ENCODE measurements around the gene GLT8D2.

The GLT8D2 gene

GRCh38 chr12:104000807-104001434, 49.1 kb downstream of the GLT8D2 start:
- no peak for DNase-seq (ENCODE audit: low read depth in 2 of 2)

- DNase-seq (ENCODE audit: low read depth in 2 of 2), result no peak
Measured at GRCh38 chr12:103998976-103999375, 51.0 kb downstream of the GLT8D2 start.

GRCh38 chr12:103997286-103997900, 52.6 kb downstream of the GLT8D2 start:
- DNase-seq (ENCODE audit: low read depth in 2 of 2), result no peak

GRCh38 chr12:103996595-103996994, 53.4 kb downstream of the GLT8D2 start:
- DNase-seq (ENCODE audit: low read depth in 2 of 2), result no peak

DNA sequence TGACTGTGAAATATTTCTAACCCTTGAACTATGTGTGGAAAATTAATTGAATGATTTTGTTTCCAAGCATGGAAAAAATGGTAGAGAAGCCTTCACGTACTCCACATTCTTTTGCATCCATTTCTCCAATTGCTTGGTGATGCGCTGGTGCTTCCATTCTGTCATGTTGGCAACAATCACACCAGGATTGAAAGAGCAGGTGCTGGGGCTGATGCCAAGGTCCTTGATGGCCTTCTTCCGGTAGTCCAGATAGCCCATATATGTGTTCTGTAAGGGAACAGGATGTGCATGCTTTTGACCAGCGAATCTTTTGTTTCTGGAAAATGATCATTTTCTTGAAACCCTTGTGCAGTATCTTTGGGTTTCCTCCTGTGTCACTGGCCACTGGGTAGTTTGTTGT, 55.8 kb downstream of the GLT8D2 start:
- no peak for DNase-seq (ENCODE audit: low read depth in 2 of 2)

DNA sequence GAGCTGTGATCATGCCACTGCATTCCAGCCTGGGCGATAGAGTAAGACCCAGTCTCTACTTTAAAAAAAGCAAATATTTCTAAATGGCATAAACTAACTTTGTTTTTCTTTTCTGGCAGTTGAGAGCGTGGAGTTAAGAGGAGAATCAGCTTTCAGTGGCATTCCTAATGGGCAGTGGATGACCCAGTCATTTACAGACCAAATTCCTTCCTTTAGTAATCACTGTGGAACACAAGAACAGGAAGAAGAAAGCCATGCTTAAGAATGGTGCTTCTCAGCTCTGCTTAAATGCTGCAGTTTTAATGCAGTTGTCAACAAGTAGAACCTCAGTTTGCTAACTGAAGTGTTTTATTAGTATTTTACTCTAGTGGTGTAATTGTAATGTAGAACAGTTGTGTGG, 63.2 kb downstream of the GLT8D2 start:
- no peak for DNase-seq (ENCODE audit: low read depth in 2 of 2)

DNA sequence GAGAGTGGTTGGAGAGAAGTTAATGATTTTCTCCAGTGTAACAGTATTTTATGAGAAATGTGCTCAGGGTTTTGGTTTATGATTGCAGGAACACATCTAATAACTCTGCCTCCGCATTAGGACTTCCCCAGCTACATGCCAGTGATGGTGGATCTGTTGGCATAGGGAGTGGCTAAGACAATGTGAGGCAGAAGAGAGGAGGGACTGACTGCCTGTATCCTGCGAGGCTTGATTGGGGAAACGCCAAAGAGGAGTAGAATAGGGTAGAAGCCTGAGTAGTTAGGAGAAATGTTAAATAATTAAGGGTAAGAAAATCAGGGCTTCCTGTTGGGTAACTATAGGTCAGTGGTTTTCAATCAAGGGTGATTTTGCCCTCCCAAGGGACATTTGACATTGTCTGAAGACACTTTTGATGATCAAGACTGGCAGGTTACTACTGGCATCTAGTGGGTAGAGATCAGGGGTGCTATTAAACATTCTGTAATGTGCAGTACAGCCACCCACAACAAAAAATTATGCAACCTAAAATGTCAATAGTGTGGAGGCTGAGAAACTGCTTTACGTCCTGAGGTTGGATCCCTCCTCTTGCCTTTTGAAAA, 71.5 kb downstream of the GLT8D2 start:
- DNase-seq (ENCODE audit: low read depth in 2 of 2), result no peak

GRCh38 chr12:103975368-103975767, 74.6 kb downstream of the GLT8D2 start:
- DNase-seq (ENCODE audit: low read depth in 2 of 2), result no peak

GRCh38 chr12:103973909-103974308, 76.1 kb downstream of the GLT8D2 start:
- no peak for DNase-seq (ENCODE audit: low read depth in 2 of 2)

- DNase-seq (ENCODE audit: low read depth in 2 of 2), result no peak
Measured at GRCh38 chr12:103969391-103969790, 80.6 kb downstream of the GLT8D2 start.

DNA sequence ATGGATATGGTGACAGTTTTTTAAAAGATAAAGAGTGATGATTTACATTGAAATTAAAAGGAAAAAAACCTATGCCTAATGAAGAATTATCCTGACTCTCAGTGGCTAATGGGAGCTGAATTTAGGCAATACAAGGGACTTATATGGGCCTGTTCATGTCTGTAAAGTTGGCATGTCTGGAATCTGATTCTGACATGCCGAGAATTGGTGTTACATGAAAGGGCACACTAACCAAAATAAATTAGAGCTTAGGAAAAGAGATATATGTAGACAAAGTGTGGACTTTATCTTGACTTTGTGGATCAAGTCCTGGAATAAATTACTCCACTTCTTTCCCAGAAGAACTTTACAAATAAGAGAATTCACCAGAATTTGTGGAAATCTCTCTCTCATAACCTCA, 83.3 kb downstream of the GLT8D2 start:
- no peak for DNase-seq (ENCODE audit: low read depth in 2 of 2)

DNA sequence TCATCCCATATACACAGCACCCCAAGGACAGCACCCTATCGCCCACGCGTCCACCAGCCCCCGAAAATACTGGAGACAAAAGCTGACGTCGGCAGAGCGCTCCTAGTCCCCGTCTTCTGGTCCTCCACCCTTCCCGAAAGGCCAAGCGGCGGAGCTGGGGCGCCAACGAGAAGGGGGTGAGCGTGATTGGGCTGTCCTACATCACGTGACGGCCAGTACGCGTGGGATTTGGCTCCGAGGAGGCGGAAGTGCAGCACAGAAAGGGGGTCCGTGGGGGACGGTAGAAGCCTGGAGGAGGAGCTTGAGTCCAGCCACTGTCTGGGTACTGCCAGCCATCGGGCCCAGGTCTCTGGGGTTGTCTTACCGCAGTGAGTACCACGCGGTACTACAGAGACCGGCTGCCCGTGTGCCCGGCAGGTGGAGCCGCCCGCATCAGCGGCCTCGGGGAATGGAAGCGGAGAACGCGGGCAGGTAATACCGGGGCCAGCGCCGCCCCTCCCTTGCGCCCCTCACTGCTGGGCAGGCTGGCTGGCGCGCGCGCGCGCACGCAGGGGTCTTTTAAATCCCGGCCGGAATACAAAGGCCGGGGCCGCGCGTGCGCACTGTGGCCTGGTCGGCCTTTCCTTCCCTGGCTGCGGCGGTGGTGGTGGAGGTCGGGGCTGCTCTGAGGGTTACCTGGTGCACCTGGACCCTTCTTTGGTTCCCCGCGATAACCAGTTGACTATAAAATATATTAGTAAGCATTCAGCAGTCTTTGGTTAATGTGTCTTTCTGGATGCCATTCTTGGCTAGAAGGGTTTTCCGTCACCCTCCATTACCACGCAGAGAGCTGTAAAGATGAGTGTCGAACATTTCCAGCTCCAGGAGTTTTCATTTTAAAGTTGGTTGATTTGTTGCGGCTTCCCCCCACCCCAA, 84.1 kb downstream of the GLT8D2 start, which contains the start of gene TDG:
TSS of gene TDG (plus strand) at position 283 of the 915 bp plus-strand sequence. CDS start at position 449, 166 bp downstream.
- peak; percentile 90 to 92 for DNase-seq (ENCODE audit: low read depth in 2 of 2)

- no peak for DNase-seq (ENCODE audit: low read depth in 2 of 2)
Measured at GRCh38 chr12:103965255-103965589, 84.8 kb downstream of the GLT8D2 start.

- no peak for DNase-seq (ENCODE audit: low read depth in 2 of 2)
Measured at GRCh38 chr12:103964805-103965204, 85.2 kb downstream of the GLT8D2 start.

DNA sequence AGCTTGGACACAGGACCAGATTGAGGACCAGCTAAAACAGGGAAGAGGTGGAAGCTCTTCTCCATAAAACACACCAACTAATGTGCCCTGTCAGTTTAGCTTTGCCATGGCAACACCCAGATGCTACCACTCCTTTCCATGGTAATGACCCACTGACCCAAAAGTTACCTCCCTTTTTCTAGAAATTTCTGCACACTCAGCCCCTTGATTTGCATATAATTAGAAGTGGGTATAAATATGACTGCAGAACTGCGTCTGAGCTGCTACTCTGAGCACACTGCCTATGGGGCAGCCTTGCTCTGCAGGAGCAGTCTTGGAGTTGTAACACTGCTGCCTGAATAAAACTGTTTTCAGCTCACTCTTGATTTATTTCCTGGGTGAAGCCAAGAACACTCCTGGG, 87.5 kb downstream of the GLT8D2 start:
- no peak for DNase-seq (ENCODE audit: low read depth in 2 of 2)

- no peak for DNase-seq (ENCODE audit: low read depth in 2 of 2)
Measured at GRCh38 chr12:103960616-103961227, 89.3 kb downstream of the GLT8D2 start.

GRCh38 chr12:103958621-103959020, 91.4 kb downstream of the GLT8D2 start:
- DNase-seq (ENCODE audit: low read depth in 2 of 2), result no peak

DNA sequence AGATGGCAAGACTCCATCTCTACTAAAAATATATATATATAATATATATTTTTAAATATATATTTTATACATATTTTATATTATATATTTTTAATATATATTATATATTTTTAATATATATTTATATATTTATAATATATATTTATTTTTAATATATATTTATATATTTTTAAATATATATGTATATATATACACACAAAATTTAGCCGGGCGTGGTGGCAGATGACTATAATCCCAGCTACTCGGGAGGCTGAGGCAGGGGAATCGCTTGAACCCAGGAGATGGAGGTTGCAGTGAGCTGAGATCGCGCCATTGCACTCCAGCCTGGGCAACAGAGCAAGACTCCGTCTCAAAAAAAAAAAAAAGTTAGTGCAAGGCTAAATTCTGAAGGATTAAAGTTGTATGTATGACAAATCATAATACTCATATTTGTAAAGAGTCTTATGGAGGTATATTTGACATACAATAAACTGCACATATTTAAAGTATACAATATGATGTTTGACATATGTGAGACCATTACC, 92.1 kb downstream of the GLT8D2 start:
- DNase-seq (ENCODE audit: low read depth in 2 of 2), result no peak

DNA sequence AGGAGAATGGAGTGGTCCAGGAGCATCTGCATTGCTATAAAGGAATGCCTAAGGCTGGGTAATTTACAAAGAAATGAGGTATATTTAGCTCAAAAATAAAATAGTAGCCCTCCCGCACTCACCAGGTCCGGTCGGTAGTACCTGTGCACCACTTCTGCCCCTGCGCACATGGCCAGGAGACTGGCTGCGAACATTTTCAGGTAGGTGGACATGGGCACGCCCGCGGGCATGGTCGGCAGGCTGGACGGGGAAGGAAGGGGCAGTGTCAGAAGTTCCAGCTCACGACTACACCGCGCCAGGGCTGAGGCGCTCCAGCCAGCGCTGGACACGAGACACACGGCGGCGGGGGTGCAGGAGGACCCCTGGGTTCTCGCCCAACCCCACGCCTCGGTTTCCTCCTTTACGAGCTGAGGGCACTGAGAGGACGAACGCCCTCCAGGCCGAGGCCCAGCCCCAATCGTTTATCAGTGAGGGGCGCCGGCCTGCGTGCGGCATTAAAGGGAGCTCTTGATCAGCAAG, 93.4 kb downstream of the GLT8D2 start:
- DNase-seq (ENCODE audit: low read depth in 2 of 2), result no peak

DNA sequence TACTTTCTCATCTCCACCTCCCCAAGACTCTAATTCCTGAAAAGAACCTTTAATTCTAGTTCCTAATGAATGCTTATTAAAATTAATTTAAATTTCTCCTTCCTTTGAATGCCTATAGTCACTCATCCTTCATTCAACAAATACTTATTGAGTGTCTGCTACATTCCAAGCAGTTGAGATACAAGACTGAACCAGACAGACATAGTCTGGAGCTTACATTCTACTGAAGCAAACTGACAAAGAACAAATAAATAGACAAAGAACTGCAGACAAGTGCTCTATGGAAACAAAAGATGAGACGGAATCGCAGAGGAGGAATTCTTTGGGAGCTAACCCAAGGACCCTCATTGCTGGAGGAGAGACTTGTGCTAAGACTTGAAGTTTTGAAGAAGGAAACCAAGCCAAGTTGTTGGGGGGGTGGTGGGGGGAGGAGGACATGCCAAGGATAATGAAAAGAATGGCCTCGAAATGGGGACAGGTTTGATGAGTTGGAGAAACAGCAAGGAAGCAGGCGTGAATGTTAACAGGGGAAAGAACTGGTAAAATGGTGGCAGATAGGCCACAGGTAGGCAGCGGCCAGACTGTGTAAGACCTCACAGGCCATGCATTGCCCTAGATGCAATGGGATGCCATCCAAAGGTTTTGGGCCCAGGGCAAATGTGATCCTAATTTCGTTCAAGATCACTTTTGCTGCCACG, 94.0 kb downstream of the GLT8D2 start:
- DNase-seq (ENCODE audit: low read depth in 2 of 2), result no peak

GRCh38 chr12:103952497-103952896, 97.5 kb downstream of the GLT8D2 start:
- DNase-seq (ENCODE audit: low read depth in 2 of 2), result no peak

All from stimulated activated CD8-positive, alpha-beta memory T cell treated with anti-CD3 and anti-CD28 coated beads, Interleukin-7, amount 100 ng/mL, for 1 hour (primary cell).